Right ventricle myocardium superior (tissue), 1 donor: Measurements from ENCODE around the gene CPNE9. TPM values are rescaled to one million over a fixed set of nuclear protein-coding genes. Genes with fewer than 3 reads are reported as not detected.

Source experiments
- ATAC-seq: fragments of 200-7000 bp; cut with Tn5 transposase; one replicate; pipeline ENCODE4 v1.9.1; 2020; ENCODE audit warnings: mild to moderate bottlenecking; ENCODE audit not compliant: poor library complexity
- DNase-seq: peaks from one replicate; pipeline ENCODE4 v3.0.0-alpha.2; 2020
- intact Hi-C: fragments of 100-400 bp; cut with DNase I; formaldehyde crosslinking; loops from one replicate; pipeline ENCODE4 v1.11.2; 2022
- total RNA-seq: library from RNA; stranded (reverse); fragmentation: NEBNext Ultra II Directional; extraction: Animal tissue kit (Norgen Biotek cat#: 25700); gene quantifications from one replicate; pipeline ENCODE4 v1.2.1, GENCODE V29; 2021
- donor health status: DM: no; HTN: yes; CAD: no; lungs with severe emphysema.

The CPNE9 gene
- total RNA-seq, 1 donor from 2014 or later: not detected

DNA sequence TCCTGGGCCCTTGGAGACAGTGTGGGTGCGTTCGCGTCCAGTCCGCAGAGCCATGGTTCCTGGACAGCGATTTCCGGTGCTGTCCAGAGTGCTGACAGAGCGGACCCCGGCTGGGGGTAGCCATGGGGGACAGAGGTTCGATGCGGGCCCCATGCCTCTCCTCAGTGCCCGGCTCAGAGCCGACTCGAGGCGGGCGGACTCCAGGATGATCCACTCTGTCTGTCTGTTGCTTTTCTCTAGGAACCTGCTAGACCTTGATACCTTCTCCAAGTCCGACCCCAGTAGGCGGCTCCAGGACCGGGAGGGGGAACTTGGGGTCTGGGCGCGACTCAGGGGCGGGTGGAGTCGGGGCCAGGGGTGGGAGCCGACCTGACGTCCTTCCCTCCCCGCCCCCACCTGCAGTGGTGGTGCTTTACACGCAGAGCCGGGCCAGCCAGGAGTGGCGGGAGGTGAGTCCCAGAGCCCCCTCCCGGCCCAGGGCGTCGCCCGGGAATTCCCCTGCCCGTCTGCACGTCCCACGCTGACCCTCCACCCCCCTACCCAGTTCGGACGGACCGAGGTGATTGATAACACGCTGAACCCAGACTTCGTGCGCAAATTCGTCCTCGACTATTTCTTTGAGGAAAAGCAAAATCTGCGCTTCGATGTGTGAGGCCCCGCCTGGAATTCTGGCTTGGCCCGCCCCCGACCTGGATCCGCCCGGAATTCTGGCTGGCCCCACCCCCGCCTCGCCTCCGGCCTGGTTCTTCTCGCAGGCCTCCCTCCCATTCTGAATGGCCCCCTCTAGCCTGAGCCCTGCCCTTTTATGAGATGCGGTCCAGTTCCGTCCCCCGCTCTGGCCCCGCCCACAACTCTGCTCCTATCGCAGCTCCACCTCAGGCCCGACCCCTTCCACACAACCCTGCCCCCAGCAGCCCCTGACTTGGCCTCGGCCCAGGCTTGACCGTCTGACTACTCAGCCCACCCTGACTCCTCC lies 1.0 kb downstream of the CPNE9 start:
- peak; percentile 50 for DNase-seq
- intact Hi-C loops: no loop called here
- ATAC-seq: peak; percentile 68

DNA sequence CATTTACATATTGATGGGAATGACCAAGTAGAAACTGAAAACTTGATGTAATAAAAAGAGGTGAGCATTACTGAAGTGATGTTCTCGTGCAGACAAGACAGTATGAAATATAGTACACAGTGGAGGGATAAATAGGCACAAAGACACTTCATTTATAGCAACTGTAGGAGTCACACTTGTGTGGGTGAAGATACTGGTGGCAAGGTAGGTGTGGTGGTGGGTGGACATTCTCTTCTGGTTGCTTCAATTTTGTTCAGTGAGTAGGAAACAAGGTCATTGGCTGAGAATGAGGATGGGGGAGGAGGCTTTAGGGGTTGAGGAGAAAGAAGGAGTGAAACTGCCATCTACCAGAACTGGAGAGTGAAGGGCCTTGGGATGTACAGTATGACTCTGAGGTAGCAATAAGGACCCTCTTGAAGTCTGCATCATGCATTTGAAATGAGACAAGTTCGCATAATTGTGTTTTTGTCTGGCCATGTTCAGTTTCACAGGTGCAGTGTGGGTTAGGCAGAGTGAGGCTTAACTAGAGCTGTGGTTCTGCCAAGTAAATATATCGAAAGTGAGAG lies 6.6 kb downstream of the CPNE9 start:
- no peak for DNase-seq
- intact Hi-C loops: no loop called here
- ATAC-seq: no peak

DNA sequence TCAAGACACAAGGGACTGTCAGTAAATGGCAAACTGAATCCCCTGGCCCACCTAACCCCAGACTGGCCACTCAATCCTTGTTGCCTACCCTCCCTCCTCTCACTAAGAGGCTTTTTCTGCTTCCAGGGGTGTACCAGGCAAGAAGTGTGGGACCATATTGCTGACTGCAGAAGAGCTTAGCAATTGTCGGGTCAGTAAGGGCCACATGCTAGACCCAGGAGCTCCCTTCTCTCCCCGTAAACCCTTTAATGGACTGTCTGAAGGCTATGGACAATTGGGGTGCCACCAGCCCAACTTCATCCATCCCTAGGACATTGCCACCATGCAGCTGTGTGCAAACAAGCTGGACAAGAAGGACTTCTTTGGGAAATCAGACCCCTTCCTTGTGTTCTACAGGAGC lies 8.8 kb downstream of the CPNE9 start:
- DNase-seq: no peak
- no peak for ATAC-seq
- intact Hi-C loops: no loop called here

DNA sequence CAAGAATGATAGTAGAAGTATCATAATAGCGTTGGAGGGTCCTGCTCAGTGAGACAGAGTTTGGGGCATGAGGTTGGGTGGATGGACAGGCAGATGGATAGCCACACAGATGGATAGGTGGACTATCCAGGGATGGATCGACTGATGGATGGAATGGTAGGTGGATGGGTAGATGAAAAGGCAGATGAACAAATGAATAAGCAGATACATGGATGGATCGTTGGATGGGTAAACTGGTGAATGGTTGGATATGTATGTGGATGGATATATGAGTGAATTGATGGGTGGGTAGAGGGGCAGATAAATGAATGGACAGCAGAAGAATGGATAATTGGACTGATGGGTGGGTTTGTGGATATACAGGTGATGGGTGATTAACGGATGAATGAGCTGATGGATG lies 9.5 kb downstream of the CPNE9 start:
- ATAC-seq (no peak), DNase-seq (no peak)
- intact Hi-C loops: no loop called here

DNA sequence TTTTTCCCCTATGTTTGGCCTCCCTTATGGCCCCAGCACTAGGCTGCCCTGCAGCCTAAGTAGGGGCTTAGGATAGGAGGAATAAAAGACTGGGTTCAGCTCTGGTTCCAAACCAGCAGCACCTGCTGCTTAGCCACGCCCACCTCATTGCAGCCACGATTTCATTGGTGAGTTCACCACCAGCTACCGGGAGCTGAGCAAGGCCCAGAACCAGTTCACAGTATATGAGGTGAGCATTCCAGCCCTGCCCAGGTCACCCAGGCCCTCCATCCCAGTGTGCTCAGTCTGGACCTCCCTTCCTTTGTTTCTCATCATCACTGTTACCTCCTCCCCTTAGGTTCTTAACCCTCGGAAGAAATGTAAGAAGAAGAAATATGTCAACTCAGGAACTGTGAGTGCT lies 11.5 kb downstream of the CPNE9 start:
- no peak for ATAC-seq
- intact Hi-C loops: no loop called here
- DNase-seq: no peak

DNA sequence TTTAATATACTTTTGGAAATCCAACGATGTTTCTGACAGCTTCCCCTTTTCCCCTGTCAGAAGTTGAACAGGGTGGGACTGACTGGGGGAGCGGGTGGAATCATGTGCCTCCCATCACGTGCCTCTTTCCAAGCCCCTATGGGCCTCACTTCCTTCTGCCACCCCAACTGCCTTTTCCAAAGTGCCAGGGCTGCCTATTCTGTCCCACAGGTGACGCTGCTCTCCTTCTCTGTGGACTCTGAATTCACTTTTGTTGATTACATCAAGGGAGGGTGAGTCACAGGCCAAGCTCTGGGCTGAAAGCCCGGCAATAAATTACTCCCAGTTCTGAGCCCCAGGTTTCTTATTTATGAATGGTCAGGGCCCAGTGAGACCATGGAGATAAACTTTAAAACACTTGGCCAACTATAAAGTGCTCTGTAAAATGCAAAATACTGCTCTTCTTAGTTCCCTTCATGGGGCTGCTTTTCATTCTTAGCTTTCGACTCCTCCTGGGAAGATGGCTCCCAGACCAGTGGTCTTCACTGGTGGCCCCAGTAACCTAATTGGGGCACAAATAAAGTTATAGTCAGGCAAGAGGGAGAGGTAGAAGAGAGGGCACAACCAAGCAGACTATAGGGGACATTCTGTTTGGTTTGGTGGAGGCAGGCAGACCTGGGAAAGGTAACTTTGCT lies 12.3 kb downstream of the CPNE9 start:
- ATAC-seq: peak; percentile 95

DNA sequence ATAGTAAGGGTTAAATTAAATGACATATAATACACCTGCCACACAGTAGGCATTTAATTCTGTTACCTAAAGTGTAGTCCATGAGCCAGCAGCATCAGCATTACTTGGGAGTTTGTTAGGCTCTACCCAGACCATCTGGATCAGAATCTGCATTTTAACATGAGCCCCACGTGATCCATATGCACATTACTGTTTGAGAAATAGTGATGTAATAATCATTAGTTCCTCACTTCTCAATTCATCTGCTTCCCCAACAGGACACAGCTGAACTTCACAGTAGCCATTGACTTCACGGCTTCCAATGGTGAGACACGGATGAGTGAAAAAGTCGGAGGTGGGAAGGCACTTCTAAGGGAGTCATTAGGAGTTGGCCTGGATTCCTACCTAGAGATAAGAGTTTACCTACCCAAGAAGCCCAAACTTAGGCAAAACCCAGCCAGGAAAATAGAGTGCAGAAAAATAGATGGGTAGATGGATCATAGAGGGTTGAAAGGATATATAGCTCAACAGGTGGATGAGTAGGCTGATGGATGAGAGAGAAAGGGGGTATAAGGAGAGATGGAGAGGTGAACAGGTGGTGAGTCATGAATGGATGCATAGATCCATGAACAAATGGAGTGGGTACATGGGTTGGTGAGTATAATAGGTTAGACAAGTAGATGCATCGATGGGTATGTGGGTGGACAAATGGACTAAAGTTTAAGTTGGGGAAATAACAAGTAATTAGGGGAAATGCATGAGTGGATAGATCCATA lies 13.3 kb downstream of the CPNE9 start:
- DNase-seq: no peak
- intact Hi-C loops: no loop called here
- ATAC-seq: no peak

More for the DNA sequence above, 12.3 kb downstream of the CPNE9 start:
- peak; percentile 78 for DNase-seq
- intact Hi-C loops: no loop called here

DNA sequence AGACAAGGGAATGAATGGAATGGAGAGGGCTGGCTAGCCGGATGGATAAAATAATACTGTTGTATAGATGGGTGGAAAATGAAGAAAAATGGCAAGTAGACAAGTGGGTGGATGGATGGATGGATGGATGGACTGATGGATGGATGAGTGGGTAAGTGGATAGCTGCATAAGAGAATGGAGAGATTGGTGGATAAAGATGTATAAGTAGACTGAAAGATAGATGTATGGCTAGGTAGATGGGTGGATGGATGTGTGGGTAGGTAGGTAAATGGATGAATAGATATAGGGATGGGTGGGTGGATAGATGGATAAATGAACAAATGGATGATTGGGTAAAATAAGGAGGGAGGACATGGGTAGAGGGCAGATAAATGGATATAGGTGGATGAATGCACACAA lies 13.9 kb downstream of the CPNE9 start:
- DNase-seq (no peak), ATAC-seq (no peak)
- intact Hi-C loops: no loop called here

DNA sequence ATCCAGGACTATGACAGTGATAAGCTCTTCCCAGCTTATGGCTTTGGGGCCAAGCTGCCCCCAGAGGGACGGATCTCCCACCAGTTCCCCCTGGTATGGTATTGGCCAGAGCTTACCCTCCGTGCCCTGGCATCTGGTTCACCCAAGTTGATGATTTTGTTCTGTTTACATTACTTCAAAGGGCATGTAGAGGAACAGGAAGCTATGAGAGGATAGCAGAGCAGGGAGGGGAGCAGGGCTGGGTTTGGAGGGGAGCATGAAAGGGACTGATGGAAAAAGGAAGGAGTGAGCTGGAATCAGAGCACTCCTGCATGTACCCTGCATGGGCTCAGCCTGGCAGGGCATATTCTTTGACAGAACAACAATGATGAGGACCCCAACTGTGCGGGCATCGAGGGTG lies 14.5 kb downstream of the CPNE9 start:
- DNase-seq (no peak), ATAC-seq (no peak)
- intact Hi-C loops: no loop called here

DNA sequence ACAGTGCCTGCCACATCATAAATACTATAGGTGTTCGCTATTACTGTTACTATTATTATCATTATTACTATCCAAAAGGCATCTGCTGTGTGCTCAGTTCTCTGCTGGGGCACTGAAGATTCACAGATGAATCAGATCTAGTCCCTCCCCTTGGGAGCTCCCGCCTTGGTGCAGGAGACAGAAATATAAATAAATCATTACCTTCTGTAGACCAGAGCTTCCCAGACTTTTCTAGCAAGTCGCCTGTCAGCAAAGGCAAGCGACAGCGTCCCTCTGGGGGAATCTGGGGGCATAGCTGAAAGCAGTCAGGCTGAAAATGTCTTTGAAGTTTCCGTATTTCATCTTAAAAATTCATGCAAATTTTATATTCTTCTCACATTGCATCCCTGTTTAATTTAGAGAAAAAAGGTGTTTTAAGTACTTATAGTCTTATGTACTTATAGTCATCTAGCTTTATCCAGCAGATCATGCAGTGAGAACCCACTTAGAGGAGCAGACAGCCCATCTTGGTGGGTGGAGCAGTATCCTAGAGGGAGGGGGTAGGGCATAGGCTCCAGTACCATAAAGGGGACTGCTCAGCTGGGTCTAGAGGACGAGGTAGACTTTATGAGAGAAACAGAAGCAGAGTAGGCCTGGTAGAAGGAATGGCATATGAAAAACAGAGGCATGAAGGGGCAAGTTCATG lies 17.5 kb downstream of the CPNE9 start:
- ATAC-seq: no peak
- no peak for DNase-seq
- intact Hi-C loops: no loop called here

DNA sequence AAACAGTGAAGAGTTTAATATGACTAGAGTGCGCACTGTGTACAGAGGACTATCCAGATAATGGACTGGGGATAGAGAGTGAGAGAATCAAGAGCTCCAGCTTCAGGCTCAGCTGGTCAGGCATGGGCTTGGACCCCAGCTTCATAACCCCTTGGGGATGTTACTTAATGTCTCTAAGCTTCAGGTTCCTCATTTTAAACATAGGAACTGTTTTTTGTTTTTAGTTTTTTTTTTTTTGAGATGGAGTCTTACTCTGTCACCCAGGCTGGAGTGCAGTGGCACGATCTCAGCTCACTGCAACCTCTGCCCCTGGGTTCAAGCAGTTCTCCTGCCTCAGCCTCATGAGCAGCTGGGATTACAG lies 18.0 kb downstream of the CPNE9 start:
- ATAC-seq: no peak
- intact Hi-C loops: no loop called here
- no peak for DNase-seq

DNA sequence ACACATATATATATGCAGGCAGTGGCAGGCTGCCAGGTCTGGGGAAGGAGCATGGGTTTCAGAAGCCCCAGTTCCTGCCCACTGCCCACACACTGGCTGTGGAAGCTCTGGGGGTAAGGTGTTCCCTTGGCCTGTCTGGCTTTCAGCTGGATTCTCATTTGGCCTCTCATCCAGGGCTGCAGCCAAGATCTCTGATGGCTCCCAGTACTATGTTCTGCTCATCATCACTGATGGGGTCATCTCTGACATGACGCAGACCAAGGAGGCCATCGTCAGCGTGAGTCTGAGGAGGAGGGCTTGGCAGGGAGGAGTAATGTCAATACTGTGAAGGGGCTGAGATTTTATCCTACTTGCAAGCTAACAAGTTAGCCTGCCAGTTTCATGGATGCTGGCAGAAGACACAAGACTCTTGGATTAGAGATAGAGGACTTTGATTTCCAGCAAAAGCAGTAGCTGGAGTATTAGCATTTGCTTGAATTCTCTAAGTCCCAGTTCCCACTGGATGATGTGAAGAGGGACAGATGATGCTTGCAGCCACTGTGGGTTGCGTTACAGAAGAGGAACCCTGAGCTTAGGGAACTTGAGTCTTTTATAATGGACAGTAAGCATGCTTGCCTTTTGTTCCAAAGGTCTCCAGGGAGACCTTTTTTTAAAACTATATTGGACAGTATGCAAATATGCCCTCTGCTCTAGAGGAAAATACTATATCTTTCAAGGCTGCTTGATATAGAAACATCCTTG lies 22.3 kb downstream of the CPNE9 start:
- ATAC-seq (no peak), DNase-seq (no peak)
- intact Hi-C loops: no loop called here

DNA sequence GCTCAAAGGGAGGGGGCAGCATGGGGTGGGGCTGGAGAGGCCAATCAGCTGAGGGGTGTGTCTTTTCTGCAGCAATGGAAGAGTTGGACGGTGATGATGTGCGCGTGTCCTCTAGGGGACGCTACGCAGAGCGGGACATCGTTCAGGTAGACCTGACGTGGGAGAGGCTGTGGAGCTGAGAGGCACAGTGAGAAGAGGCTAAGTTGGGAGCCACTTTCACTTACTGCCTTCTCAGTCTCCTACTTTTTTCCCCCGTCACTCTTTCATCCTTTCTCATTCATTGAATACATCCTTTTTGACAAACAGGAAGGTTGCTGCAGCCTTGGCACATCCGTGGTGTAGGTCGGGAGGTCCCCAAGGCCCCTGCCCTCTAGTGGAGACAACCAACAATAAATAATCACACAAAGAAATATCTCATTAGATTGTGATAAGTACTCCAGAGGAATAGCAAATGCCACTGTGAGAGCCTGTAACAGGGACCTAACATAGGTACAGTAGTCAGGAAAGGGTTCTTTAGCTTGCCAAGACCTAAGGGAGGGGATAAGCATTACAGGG lies 23.5 kb downstream of the CPNE9 start:
- ATAC-seq (no peak), DNase-seq (no peak)
- intact Hi-C loops: no loop called here

DNA sequence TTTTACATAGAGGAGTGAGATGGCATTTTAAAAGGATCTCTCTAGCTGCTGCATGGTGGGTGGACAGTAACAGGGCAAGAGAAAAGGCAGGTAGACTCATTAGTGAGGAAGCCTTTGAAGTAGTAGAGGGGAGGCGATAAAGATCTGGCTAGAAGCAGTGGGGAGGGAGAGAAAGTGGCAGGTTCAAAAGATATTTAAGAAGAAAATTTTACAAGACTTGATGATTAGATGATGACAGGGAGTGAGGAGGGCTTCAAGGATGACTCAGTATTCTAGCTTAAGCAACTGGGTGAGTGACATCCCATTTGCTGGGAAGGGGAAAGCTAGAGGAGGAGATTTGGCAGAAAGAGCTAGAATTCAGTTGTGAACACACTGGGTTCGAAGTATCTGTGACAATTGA lies 24.1 kb downstream of the CPNE9 start:
- intact Hi-C loops: no loop called here

DNA sequence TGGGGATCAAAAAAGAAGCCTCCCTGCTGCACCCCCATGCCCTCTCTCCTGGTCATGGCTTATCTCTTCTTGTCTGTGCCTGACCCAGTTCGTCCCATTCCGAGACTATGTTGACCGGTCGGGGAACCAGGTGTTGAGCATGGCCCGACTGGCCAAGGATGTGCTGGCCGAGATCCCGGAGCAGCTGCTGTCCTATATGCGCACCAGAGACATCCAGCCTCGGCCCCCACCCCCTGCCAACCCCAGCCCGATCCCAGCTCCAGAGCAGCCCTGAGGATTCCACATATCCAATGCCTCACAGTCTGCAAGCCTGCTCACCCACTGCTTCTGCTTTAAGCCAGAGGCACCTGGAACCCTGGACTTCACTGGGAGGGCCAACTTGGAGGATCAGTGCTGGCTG lies 25.8 kb downstream of the CPNE9 start:
- no peak for ATAC-seq
- intact Hi-C loops: no loop called here
- no peak for DNase-seq

More for the DNA sequence above, 24.1 kb downstream of the CPNE9 start:
- ATAC-seq (no peak), DNase-seq (no peak)

DNA sequence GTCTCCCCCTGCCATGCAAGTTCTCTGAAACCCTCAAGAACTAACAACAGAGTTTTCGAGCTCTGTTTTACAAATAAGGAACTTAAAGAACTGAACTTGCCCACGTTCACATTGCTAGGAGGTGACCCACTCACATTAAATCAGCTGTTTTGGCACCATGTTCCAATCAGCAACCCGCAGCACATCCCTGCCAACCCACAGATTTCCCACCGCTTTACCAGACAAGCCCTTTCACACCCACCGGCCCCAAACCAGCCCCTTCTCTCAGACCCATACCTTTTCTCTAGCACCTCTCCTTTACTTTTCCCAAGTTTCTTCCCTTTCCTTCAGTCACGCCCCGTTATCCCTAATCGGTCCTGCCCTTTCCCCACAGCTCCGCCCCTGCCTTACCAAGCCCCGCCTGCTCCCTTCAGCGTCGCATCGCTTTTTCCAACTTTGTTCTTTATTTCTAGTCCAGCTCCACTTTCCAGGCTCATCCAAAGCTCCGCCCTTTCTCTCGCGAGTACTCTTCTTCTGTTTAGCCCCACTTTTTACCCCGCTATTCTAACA lies 27.1 kb downstream of the CPNE9 start:
- DNase-seq: no peak
- intact Hi-C loops: no loop called here
- peak; percentile 76 for ATAC-seq
